ENCODE measurements around the gene SYNE3.

DNA sequence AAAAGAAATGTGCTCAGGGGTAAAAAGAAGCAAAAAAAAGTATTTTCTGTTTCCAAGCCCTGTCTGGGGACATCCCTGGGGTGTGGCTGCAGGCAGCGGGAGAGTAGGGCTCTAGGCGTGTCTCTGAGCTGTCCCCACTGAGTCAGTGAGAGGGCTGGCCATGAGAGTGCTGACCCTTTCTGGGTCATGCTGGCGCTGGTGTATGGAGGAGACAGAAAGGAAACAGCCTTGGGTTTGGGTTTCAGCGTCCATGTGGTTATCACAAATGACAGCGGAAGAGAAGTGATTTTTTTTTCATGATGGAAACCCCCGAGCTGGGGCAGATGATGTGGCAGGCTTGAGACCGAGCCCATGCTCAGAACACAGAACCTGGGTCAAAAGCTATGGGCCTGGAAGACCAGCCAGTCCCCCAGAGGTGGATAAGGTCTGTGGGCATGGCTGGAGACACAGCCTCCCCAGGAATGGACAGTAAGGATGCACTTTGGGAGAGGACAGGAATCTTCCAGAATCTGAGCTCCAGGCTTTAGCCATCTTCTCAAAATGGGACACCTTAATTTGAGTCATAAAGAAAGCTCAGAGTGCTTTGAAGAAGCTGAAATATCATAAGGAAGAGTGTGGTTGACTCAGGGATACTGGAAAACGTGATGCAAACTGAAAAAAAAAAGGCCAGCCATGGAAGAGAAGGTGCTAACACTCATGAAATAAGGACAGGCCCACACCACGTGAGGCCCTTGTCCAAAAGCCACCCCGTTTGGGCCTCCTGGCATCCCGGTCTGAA lies 36.2 kb downstream of the SYNE3 start:
- TF ChIP-seq, protein P1, sequence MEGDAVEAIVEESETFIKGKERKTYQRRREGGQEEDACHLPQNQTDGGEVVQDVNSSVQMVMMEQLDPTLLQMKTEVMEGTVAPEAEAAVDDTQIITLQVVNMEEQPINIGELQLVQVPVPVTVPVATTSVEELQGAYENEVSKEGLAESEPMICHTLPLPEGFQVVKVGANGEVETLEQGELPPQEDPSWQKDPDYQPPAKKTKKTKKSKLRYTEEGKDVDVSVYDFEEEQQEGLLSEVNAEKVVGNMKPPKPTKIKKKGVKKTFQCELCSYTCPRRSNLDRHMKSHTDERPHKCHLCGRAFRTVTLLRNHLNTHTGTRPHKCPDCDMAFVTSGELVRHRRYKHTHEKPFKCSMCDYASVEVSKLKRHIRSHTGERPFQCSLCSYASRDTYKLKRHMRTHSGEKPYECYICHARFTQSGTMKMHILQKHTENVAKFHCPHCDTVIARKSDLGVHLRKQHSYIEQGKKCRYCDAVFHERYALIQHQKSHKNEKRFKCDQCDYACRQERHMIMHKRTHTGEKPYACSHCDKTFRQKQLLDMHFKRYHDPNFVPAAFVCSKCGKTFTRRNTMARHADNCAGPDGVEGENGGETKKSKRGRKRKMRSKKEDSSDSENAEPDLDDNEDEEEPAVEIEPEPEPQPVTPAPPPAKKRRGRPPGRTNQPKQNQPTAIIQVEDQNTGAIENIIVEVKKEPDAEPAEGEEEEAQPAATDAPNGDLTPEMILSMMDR (conservative IDR thresholded peaks at IDR 0.05): no peak
- no peak for TF ChIP-seq EZH2 (IDR thresholded peaks at IDR 0.05; ENCODE audit: low read depth)
